Stimulated activated CD4-positive, alpha-beta T cell treated with anti-CD3 and anti-CD28 coated beads, Interleukin-15, amount 100 ng/mL, for 24 hours (primary cell): ENCODE measurements around the gene CHST11.

Source experiments
- DNase-seq: peaks from one replicate; pipeline ENCODE4 v3.0.0-alpha.2; 2020

CHST11 gene

DNA sequence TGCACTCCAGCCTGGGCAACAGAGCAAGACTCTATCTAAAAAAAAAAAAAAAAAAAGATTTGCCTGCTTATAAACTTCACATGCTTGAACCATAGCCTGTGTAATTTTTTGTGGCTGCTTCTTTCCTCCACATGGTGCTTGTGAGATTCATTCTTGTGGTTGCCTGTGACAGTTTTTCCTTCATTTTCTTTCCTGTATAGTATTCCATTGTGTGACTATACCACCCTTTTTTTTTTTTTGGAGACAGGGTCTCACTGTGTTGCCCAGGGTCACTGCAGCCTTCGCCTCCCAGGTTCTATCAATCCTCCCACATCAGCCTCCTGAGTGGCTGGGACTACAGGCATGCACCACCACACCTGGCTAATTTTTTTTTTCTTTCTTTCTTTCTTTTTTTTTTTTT is 22.6 kb upstream of the CHST11 start:
- DNase-seq, result no peak

DNA sequence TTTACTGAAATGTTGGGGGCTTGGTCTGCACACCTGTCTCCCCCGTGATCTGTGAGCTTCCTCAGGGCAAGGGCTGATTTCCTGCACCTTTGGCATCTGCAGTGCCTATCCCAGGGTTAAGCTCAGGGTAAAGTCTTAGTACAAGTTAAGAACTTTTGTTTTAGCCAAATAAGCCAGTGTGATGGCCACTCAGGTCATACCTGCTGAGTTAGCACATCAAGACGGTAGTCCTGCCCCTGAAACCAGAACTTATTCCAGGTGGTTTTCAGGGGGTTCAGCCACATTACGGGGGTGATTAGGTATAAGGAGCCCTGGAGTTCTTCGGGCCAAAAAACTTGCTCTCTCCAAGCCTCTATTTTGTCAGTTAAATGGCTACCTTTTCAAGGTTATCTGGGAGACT is 21.6 kb upstream of the CHST11 start:
- no peak for DNase-seq

DNA sequence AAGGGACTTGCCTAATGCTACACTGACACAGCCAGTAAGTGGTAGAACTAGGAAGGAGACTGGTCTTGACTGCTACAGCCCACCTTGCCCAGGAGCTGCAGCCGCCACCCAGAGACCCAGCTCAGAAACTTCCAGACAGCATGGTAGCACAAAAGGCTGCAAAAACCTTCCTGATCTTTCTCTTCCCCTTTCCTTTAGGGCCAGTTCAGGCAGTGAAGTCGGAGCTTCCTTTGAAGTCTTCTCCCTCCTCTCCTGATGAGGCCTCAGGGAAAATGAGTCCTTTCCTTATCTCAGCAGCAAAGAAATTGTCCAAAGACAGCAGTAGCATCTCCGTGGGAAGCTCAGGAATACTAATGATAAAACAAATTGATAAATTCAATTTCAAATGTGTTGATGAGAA is 21.0 kb upstream of the CHST11 start:
- DNase-seq, result no peak

DNA sequence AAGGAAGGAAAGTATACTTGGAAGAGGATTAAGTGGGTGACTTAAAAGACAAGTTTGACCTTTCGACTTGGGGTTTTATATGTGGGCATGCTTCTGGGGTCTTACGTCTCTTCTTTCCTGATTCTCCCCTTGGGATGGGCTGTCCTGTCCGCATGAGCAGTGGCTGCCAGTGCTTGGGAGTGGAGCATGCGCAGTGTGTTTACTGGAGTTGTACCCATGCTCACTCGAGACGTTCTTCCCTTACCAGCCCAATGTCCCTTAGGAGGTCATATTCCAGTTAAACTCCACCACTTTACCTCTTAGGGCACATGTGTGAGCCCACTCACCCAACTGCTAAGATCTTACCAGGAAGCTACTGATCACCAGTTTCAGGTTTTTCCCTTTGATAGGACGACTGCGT is 20.0 kb upstream of the CHST11 start:
- no peak for DNase-seq

DNA sequence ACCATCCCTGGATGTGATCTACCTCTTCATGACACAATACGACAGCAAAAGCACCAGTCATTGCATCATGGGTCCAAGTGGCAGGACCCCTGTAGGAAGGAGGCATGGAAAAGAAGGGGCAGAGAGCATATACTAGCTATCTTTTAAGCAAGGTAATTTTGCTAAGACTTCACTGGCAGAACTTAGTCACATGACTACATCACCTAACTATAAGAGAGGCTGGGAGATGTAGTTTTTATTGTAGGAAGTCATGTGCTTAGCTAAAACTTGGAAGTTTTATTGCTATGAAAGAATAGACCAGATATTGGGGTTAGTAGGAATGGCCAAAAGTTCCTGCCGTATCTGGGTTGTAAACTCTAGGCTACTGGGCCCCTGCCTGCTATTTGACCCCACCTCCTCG is 18.6 kb upstream of the CHST11 start:
- no peak for DNase-seq

DNA sequence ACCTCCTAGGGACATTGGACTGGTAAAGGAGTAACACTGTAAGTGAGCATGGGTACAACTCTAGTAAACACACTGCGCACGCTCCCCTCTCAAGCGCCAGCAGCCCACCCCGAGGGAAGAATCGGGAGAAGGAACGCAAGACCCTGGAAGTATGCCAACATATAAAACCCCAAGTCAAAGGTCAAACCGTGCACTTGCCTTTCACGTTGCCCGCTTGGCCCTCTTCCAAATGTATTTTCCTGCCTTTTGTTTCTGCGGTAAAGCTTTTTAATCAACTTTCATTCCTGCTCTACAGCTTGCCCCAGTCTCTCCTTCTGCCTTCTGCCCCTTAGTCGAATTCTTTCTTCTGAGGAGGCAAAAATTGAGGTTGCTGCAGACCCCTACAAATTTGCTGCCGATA is 17.6 kb upstream of the CHST11 start:
- DNase-seq, result no peak

DNA sequence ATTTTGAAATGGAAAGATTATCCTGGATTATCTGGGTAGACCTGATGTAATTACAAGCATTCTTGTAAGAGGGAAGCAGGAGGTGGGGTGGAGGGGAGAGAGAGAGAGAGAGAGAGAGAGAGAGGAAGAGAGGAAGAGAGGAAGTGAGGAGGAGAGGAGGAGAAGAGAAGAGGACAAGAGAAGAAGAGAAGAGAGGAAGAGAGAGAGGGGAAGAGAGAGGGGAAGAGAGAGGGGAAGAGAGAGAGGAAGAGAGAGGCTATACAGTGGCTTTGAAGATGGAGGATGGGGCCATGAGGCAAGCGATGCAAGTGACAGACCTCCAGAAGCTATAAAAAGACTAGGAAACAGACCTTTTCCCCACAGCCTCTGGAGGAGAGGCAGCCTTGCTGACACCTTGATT is 13.7 kb upstream of the CHST11 start:
- no peak for DNase-seq

DNA sequence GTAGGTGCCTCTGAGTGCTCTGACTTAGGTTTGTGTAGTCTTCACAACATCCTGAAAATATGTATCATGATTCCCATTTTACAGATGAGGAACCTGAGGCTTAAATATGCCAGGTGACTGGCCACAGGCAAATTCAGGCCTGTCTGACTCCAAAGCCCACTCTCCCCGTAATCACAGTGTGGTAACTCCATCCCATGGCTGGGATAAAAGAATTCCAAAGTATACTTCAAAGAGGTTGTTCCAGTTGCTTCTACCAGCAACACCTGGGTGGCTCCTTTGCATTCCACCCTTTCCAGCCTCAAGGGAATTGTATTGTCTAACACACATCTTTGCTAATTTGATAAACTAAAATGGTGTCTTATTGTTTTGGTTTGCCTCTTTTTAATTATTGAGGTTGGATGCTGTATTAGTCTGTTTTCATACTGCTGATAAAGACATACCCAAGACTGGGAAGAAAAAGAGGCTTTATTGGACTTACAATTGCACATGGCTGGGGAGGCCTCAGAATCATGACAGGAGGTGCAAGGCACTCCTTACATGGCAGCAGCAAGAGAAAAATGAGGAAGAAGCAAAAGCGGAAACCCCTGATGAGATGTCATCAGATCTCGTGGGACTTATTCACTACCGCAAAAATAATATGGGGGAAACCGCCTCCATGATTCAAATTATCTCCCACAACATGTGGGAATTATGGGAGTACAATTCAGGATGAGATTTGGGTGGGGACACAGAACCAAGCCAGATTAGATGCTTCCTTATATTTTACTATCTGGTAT is 9.9 kb upstream of the CHST11 start:
- no peak for DNase-seq

DNA sequence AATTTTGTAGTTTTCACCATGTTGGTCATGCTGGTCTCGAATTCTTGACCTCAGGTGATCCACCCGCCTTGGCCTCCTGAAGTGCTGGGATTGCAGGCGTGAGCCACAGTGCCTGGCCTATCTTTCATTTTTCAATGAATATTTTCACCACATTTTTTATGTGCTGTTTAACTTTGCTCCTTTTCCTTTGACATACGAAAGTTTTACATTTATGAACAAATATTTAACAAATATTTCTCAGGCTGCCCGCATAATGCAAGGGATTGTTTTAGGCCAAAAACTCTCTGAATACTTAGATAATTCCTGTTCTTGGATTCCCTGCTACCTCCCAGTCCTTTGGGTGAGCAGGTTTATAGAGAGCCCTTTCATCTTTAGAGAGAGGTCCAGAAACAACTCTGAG is 8.7 kb upstream of the CHST11 start:
- DNase-seq, result no peak

DNA sequence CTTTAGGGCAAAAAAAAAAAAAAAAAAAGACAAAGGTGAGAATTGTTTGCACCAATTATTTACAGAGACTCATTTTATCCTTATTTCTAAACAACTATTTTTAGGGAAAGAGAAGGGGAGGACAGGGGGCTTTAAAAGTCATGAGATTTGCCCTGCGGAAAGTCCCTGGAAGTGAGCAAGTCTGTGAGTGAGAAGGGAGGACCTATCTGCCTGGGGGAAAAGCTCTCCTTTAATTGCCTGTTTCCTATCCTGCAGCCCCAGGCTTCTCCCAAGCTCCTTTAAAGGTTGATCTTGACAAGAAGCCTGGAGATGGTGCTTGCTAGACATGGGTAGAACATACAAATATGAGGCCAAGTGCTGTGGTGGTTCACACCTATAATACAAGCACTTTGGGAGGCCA is 8.3 kb upstream of the CHST11 start:
- no peak for DNase-seq

DNA sequence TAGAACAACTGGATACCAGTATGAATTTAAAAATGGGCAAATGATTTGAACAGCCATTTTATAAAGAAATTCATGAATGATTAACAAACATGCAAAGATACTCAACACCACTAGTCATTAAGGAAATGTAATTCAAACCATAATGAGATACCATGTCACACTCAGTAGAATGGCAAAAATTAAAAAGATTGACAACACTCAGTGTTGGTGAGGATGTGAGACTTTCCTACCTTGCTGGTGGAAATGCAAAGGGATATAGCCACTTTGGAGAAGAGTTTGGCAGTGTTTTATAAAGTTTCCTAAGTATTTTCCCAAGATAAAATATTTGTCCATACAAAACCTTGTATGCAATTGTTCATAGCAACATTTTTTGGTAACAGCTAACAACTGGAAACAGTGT is 6.0 kb upstream of the CHST11 start:
- no peak for DNase-seq

DNA sequence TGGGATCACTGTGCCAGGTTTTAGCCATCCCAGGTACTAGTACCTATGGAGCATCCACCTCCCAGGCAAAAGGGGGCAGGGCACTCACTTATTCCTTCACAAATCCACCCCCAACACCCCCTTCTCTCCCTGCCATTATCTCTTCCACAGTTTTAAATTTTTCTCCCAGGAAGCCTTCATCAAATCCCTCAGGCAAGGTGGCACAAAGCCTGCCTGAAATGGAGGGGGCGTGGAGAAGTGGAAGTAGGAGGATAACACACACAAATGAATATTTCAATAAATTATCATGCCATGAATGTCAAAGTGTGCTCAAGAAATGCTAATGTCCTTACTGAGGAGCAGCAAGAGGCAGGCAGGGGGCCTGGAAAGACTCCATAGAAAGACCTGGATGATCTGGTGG is 4.7 kb upstream of the CHST11 start:
- DNase-seq, result no peak

DNA sequence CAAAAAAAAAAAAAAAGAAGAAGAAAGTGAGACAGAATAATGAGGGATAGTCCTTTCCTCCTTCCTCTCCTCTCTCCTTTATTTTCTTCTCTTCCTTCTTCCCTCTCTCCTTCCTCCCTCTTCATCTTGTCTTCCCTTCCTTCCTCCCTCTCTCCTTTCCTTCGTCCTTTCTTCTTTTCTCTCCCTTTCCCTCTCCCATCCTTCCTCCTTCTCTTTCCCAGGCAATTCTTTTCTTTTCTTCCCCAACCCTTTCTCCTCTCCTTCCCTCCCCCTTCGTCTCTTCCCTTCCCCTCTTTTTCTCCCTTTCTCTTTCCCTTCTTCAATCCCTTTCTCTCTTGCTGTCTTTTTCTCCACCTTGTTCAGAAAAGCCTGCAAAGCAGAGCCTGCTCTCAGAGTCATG is 3.6 kb upstream of the CHST11 start:
- no peak for DNase-seq

DNA sequence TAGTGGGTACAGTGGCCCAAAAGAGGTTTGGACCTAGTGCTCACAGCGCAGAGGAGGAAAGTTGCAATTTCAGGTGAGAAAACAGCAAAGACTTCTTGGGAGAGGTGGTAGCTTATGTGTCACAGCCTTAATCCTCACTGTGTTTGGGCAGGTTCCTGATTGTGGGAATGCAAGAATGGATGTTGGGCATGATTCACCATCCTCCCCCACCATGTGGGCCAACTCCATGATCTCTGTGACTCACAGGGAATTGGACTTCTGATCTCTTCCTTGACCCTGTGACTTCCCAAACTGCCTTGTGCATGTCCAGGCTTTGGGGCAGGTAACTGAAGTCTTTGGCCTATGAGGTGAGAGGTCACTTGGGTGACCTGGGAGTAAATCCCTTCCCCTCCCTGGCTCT is 1.8 kb upstream of the CHST11 start:
- no peak for DNase-seq

DNA sequence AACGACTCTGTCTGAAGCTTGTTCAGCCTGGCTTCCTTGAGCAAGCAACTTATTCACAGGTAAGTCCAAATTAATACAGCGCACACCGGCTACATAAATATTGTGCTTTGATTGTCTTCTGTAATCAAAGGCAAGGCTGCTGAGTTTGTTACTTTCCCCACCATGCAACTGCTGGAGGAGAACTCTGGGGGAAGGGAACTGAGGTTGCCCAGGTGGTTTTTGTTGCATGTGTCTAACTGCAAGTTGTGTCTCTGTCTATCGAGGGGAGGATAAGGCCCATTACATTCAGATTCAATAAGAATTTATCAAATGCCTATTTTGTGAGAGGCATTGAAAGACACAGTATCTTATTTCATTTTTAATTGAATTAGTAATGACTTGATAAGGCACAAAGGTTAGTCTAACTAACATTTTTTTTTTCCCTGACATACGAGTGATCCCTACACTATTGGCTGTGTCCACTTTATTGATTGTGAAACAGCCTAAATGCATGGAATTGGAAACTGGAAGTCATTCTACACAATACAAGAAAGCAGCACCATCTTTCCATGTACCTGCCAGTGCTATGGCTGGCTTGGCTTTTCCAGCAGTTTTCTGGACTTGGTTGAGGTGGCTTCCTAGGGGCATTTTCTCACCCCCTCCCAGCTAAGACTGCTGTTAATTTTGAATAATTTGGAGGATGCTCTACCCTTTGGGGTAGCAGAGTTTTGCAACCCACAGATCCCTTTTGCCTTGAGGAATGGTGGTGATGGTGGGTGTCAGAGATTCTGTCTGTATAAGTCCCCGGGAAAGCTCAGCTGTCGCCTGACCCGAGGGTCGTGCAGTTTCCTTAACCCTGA is 951 bp upstream of the CHST11 start:
- DNase-seq, result no peak

DNA sequence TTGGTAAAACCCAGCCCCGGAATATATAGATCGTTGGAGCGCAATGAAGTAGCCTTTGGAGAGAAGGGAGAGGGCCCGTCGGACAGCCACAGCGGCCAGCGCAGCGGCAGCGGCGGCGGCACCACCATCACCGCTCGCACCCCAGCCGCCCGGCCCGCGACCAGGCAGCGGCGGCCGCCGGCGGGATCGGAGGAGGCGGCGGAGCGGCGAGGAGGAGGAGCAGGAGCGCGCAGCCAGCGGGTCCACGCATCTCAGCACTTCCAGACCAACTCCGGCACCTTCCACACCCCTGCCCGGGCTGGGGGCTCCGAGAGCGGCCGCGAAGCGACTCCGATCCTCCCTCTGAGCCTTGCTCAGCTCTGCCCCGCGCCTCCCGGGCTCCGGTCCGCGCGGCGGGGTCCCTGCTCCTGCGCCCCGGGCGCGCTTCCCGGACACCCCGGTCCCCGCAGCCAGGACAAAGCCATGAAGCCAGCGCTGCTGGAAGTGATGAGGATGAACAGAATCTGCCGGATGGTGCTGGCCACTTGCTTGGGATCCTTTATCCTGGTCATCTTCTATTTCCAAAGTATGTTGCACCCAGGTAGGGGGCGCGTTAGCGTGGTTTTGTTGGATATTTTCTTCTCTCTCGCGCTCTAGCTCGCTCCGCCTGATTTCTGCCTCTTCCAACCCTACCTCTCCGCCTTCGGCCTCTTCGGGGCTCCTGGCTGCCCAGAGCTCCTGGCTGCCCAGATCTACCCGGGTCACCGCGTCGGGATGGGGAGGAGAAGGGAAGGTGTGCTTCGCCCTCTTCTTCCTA is 400 bp downstream of the CHST11 start:
- DNase-seq, result peak; percentile 70

DNA sequence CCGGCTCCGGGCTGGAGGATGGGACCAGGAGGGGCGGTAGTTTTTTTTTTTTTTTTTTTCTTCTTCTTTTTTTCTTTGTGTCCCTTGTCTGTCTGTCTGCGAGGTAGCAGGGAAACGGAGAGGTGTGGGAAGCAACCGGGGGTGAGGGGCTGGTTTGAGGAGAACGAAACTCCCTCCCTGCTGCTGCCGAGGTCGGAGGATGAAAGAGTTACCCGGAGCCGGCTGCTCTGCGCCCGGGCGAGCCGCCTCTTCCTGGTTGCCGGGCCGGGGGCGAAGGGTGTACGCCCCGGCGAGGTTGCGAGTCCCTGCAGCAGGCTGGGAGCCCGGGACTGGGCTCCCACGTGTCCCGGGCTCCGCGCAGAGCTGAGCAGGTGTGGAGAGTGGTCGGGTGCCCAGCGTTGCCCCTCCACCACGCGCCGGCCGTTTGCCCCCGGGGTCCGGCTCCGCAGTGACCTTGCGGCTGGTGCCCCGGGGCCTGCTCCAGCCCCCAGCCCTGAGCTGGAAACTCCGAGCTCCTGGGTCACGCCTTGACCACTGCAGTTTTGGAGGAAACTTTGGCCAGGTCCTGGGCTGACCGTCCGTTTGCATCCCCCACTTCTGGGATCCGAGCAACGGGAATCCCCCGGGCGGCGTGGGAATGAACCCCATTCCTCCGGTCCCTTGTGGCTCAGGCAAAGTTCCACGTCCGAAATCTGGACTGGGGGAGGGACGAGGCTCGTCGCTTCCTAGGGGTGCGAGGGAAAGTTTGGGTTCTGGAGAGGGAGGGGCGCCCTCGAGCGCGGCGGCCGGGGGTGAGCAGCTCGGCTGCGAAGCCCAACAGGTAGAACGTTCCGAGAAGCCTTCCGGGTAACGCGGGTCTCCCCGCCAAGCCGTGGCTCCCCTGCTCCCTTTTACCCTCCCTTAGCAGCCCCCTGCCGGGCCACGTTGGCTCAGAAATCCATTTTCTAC is 1.3 kb downstream of the CHST11 start:
- DNase-seq, result peak; percentile 70

DNA sequence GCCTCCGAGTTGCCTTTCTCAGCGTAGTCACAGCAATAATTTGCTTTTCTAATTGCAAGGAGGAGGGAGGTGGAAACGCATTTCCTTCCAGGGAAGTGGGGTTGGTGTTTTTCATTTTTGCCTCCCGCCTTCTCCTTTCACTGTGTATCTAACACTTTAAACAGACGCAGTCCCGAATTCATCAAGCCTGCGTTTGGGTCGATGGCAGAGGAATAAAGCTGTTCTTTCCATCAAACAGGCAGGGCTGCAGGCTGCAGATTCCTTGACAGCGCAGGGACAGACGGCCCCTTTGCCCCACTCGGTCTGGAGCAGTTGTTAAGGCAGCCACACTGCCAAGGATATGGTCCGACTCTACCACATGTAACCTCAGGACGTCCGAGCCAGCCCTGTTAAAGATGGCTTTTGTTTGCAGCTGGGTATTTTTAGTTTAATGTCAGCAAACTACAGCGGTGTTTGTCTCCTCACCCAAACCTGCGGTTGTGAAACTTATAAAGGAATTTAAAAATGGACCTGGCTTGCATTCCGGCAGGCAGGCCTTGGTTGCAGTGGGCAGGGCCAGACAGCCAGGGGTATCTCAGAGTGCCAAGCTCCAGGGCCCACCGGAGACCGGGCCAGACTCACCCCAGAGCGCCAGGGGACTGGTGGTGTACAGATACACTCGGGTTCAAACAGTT is 2.1 kb downstream of the CHST11 start:
- DNase-seq, result peak; percentile 35

DNA sequence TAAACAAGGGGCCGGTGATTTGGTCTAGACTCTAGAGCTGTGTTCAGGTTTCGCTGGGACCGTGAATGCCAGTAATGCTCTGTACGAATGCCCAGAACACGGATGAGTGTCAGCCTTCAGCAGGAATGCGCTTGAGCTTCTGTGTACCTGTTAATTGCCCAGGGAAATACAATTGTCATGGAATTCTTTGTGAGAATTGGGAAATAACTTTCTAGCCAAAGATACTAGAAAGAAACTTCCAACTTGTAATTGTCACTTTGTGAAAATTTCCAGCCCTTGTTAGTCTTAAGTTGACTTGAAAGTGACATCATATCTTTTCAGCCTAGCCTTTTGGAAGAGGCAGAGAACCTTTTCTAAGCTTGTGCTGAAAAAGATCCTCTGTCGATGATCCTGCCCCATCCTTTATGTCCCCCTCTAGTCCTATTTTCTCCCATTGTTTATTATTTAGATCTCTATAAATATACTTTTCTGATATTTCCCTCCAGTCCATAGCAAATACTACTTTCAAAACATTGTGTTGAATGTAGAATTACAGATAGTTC is 2.7 kb downstream of the CHST11 start:
- DNase-seq, result peak; percentile 32

DNA sequence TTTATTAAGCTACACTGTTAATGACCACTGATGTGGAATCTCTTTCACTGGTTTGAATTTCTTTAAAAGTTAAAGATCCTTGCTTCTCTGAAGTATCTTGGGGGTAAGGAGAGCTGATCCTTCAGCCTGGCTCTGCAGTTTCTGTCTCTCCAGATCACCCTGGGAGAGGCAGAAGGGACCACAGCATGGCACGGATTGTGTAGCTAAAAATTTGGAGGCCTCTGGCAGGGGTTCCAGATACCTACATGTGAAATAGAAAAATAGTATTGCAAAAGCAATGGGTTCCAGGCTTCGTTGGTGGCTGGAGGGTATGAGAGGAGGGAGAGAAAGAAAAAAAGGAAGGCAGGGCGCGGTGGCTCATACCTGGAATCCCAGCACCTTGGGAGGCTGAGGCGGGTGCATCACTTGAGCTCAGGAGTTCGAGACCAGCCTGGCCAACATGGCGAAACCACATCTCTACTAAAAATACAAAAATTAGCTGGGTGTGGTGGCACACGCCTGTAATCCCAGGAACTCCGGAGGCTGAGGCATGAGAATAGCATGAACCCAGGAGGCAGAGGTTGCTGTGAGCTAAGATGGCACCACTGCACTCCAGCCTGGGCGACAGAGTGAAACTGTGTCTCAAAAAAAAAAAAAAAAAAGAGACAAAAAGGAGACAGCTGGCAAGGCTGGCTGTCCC is 3.4 kb downstream of the CHST11 start:
- no peak for DNase-seq
